Esophagus muscularis mucosa (tissue), 4 donors: ENCODE results near the gene CNKSR1. TPM values are rescaled to one million over a fixed set of nuclear protein-coding genes. Genes with fewer than 3 reads are reported as not detected.

Experiments used
- DNase-seq: peaks from one replicate; pipeline ENCODE4 v3.0.0-alpha.2; 2017; ENCODE audit errors: extremely low spot score
- H3K27ac ChIP-seq, 4 donors: fragments of 200-600 bp; sonication (generic); replicated peaks in 1 of 4; 1 replicate in 3 of 4; 2 replicates in 1 of 4; pipeline ENCODE4 v1.5.1; 2016 to 2019; ENCODE audit warnings: mild to moderate bottlenecking in 1 of 4
- H3K27me3 ChIP-seq, 4 donors: fragments of 200-600 bp; sonication (generic); one replicate each; pipeline versions ENCODE4 v1.5.1 to v1.6.0; 2016 to 2019
- H3K36me3 ChIP-seq, 4 donors: fragments of 200-600 bp; sonication (generic); one replicate each; pipeline ENCODE4 v1.5.1; 2016 to 2019
- H3K4me1 ChIP-seq, 4 donors: fragments of 200-600 bp; sonication (generic); one replicate each; pipeline ENCODE4 v1.5.1; 2016 to 2019
- H3K4me3 ChIP-seq, 4 donors: fragments of 200-600 bp; sonication (generic); 1 replicate in 2 of 4; 2 replicates in 2 of 4; pipeline ENCODE4 v1.5.1; 2016 to 2019; ENCODE audit warnings: mild to moderate bottlenecking in 4 of 4, moderate library complexity in 1 of 4
- H3K9me3 ChIP-seq, 4 donors: fragments of 200-600 bp; sonication (generic); 1 replicate in 3 of 4; 2 replicates in 1 of 4; pipeline ENCODE4 v1.5.1; 2016 to 2019
- CTCF ChIP-seq, 3 experiments: fragments of 200-600 bp in 2 of 3; fragments of 450-650 bp in 1 of 3; sonication (generic) in 2 of 3; IDR thresholded peaks; one replicate each; pipeline ENCODE4 v1.5.1; 2017 to 2019; ENCODE audit warnings: antibody characterized with exemption in 3 of 3, mild to moderate bottlenecking in 2 of 3, moderate library complexity in 1 of 3
- EP300 ChIP-seq: sonication (generic); formaldehyde crosslinking; IDR thresholded peaks from one replicate; pipeline ENCODE4 v1.6.1; 2017; ENCODE audit warnings: antibody characterized with exemption
- POLR2A ChIP-seq: fragments of 450-650 bp; IDR thresholded peaks from one replicate; pipeline ENCODE4 v1.6.1; 2017; ENCODE audit warnings: antibody characterized with exemption, moderate library complexity, mild to moderate bottlenecking, low read depth
- POLR2AphosphoS5 ChIP-seq, 2 donors: sonication (generic); formaldehyde crosslinking; IDR thresholded peaks; one replicate each; pipeline ENCODE4 v1.6.1; 2017; ENCODE audit warnings: antibody characterized with exemption in 2 of 2
- WGBS: methylation state at CpG from one replicate; pipeline ENCODE4 v1.1.5; 2018; 5-methylcytosine and 5-hydroxymethylcytosine counted together
- intact Hi-C: fragments of 100-400 bp; cut with DNase I; formaldehyde crosslinking; loops from one replicate; pipeline ENCODE4 v1.15.1; 2023
- total RNA-seq, 4 donors: library from RNA; depleted of rRNA; stranded (reverse); fragments of >200 nt; gene quantifications; one replicate each; pipeline versions ENCODE4 v1.1.0 to v1.2.1, GENCODE V29; 2016

CNKSR1 gene
- total RNA-seq, 4 donors from 2014 or later: 1.4 to 2.6 (median 1.9) TPM

- DNase-seq: no peak
- Histone ChIP-seq H3K4me1 (no peaks in the 10 kb centered on the region), H3K27me3 (no peaks in the 10 kb centered on the region), H3K9me3 (no peaks in the 10 kb centered on the region), H3K36me3 (no peaks in the 10 kb centered on the region), H3K27ac (no peak within 1 kb of the TSS), H3K4me3 (no peak within 1 kb of the TSS)
- intact Hi-C loops: no loop called here
- TF ChIP-seq CTCF (IDR thresholded peaks at IDR 0.05) (no peak), POLR2A (no peak), EP300 (no peak), POLR2AphosphoS5 (IDR thresholded peaks at IDR 0.05) (no peak)
- 50% methylated on average over 16 of the region's 16 CpGs for WGBS
These were observed 13.2 kb downstream of the CNKSR1 start, which contains the start of gene CATSPER4 for GRCh38 chr1:26190373-26190987. Gene CATSPER4 (plus strand): TSS chr1:26190602. CDS start chr1:26190628, 26 bp downstream.

GRCh38 chr1:26191739-26192138, 14.4 kb downstream of the CNKSR1 start:
- no peaks in the 10 kb centered on the region for H3K9me3 ChIP-seq
- no peak overlapping the region for H3K27ac ChIP-seq
- no peaks in the 10 kb centered on the region for H3K27me3 ChIP-seq
- no peaks in the 10 kb centered on the region for H3K36me3 ChIP-seq
- TF ChIP-seq EP300 (no peak), POLR2A (no peak), CTCF (IDR thresholded peaks at IDR 0.05) (no peak), POLR2AphosphoS5 (IDR thresholded peaks at IDR 0.05) (no peak)
- intact Hi-C loops: no loop called here
- H3K4me3 ChIP-seq: no peak overlapping the region
- DNase-seq: no peak
- H3K4me1 ChIP-seq: no peaks in the 10 kb centered on the region
- 55% methylated on average over 3 of the region's 3 CpGs for WGBS

GRCh38 chr1:26195805-26196204, 18.5 kb downstream of the CNKSR1 start:
- no peak for DNase-seq
- no peaks in the 10 kb centered on the region for H3K9me3 ChIP-seq
- intact Hi-C loops: no loop called here
- no peaks in the 10 kb centered on the region for H3K36me3 ChIP-seq
- peaks cover 0 to 14% (median 0%) of the 10 kb centered on the region in 4 donors for H3K27me3 ChIP-seq
- peaks cover 0 to under 1% (median 0%) of the 10 kb centered on the region in 4 donors for H3K4me1 ChIP-seq
- no peak overlapping the region for H3K27ac ChIP-seq
- 61% methylated on average over 3 of the region's 3 CpGs for WGBS
- TF ChIP-seq EP300 (no peak), CTCF (IDR thresholded peaks at IDR 0.05) (no peak), POLR2AphosphoS5 (IDR thresholded peaks at IDR 0.05) (no peak), POLR2A (no peak)
- no peak overlapping the region for H3K4me3 ChIP-seq

- Histone ChIP-seq H3K36me3 (no peaks in the 10 kb centered on the region), H3K4me1 (peaks cover 0 to 7% (median 2%) of the 10 kb centered on the region in 4 donors), H3K9me3 (no peaks in the 10 kb centered on the region), H3K27me3 (peaks cover 0 to 18% (median 0%) of the 10 kb centered on the region in 4 donors), H3K27ac (no peak overlapping the region), H3K4me3 (no peak overlapping the region)
- DNase-seq: no peak
- no peak for TF ChIP-seq EP300
- no peak for TF ChIP-seq POLR2AphosphoS5 (IDR thresholded peaks at IDR 0.05)
- no peak for TF ChIP-seq CTCF (IDR thresholded peaks at IDR 0.05)
- TF ChIP-seq POLR2A: no peak
- intact Hi-C loops: no loop called here
- WGBS: 81% methylated on average over 3 of the region's 3 CpGs
These were observed 20.0 kb downstream of the CNKSR1 start for GRCh38 chr1:26197301-26197700.

GRCh38 chr1:26197813-26198212, 20.5 kb downstream of the CNKSR1 start:
- no peak for DNase-seq
- Histone ChIP-seq H3K4me3 (no peak overlapping the region), H3K4me1 (peaks cover 0 to 7% (median 2%) of the 10 kb centered on the region in 4 donors), H3K9me3 (no peaks in the 10 kb centered on the region), H3K27ac (no peak overlapping the region), H3K36me3 (no peaks in the 10 kb centered on the region), H3K27me3 (peaks cover 0 to 18% (median 0%) of the 10 kb centered on the region in 4 donors)
- no peak for TF ChIP-seq POLR2A
- no peak for TF ChIP-seq POLR2AphosphoS5 (IDR thresholded peaks at IDR 0.05)
- TF ChIP-seq EP300: no peak
- TF ChIP-seq CTCF (IDR thresholded peaks at IDR 0.05): no peak
- intact Hi-C loops: no loop called here
- 62% methylated on average over 3 of the region's 11 CpGs for WGBS
